GM12878 (cell line): ENCODE data around the gene CACNA1E. TPM values are rescaled to one million over a fixed set of nuclear protein-coding genes. Genes with fewer than 3 reads are reported as not detected.
"Not testable (repeated sequence)": the region's sequence is repeated elsewhere in the genome, so short reads cannot be mapped to it uniquely, and the experiment has no call there.

Source experiments
- ATAC-seq: fragments of 200-7000 bp; cut with Tn5 transposase; 3 replicates; pipeline ENCODE4 v1.9.1; 2020; ENCODE audit warnings: mild to moderate bottlenecking, moderate library complexity
- BruUV-seq: library from RNA; stranded (reverse); fragments of 400-500 nt; replicated peaks from 2 replicates; lab custom pipeline; 2021; lab: Mats Ljungman, UMichigan
- CTCF ChIA-PET: fragments of 300-600 bp; sonication (Branson Sonifier 250); formaldehyde crosslinking; extraction: SDS; loops from one replicate; lab custom pipeline; 2021; ENCODE audit warnings: inconsistent platforms; lab: Yijun Ruan, JAX
- POLR2A ChIA-PET: fragments of 350-600 bp; formaldehyde crosslinking; extraction: SDS; loops from one replicate; lab custom pipeline; 2021; ENCODE audit warnings: inconsistent platforms; lab: Charles Lee
- RAD21 ChIA-PET: fragments of 300-600 bp; sonication (Branson Sonifier 250); formaldehyde crosslinking; loops from one replicate; lab custom pipeline; 2023; ENCODE audit warnings: antibody characterized with exemption; ENCODE audit not compliant: unreplicated experiment; lab: Charles Lee
- SMC1A ChIA-PET: fragments of 300-600 bp; sonication (Branson Sonifier 250); formaldehyde crosslinking; loops from one replicate; lab custom pipeline; 2023; ENCODE audit not compliant: unreplicated experiment, uncharacterized antibody; lab: Charles Lee
- DNase-seq: peaks from one replicate; pipeline ENCODE4 v3.0.0-alpha.2; 2011; ENCODE audit warnings: low read depth, low spot score
- FAIRE-seq: peaks from 3 replicates; lab custom pipeline; 2011; peaks lifted over from hg19 to GRCh38; lab: Jason Lieb, UNC
- H2AFZ ChIP-seq: 2 replicates; pipeline ENCODE4 v1.6.0; 2011; ENCODE audit warnings: low read depth, low read length, control low read depth; ENCODE audit not compliant: control insufficient read depth
- H3K27ac ChIP-seq: 2 replicates; pipeline ENCODE4 v1.5.1; 2011; ENCODE audit warnings: control low read depth; ENCODE audit not compliant: control insufficient read depth, insufficient read depth
- H3K27me3 ChIP-seq, 2 experiments: replicated peaks in 1 of 2; 2 replicates each; pipeline versions ENCODE4 v1.6.0 to v1.6.1; 2011; ENCODE audit warnings: low read length in 1 of 2; ENCODE audit not compliant: control insufficient read depth in 2 of 2, insufficient read depth in 2 of 2
- H3K36me3 ChIP-seq, 2 experiments: 2 replicates each; pipeline ENCODE4 v1.5.1; 2011; ENCODE audit warnings: low read length in 1 of 2; ENCODE audit not compliant: control insufficient read depth in 2 of 2, insufficient read depth in 2 of 2
- H3K4me1 ChIP-seq: 2 replicates; pipeline ENCODE4 v1.6.1; 2011; ENCODE audit warnings: mild to moderate bottlenecking, low read length, moderate library complexity, mixed read lengths; ENCODE audit not compliant: control insufficient read depth, insufficient read depth
- H3K4me2 ChIP-seq: 2 replicates; pipeline ENCODE4 v1.6.0; 2011; ENCODE audit warnings: control low read depth; ENCODE audit not compliant: control insufficient read depth, insufficient read depth
- H3K4me3 ChIP-seq: fragments of 200-600 bp; sonication (generic); 2 replicates; pipeline ENCODE4 v1.5.1; 2016
- H3K79me2 ChIP-seq: 2 replicates; pipeline ENCODE4 v1.6.0; 2011; ENCODE audit warnings: low read length; ENCODE audit not compliant: control insufficient read depth, insufficient read depth
- H3K9ac ChIP-seq: 2 replicates; pipeline ENCODE4 v1.8.0; 2011; ENCODE audit warnings: low read length, control low read depth, mixed read lengths; ENCODE audit not compliant: control insufficient read depth, insufficient read depth
- H3K9me3 ChIP-seq: replicated peaks from 3 replicates; pipeline ENCODE4 v1.5.1; 2011; ENCODE audit warnings: mild to moderate bottlenecking, low read length; ENCODE audit not compliant: control insufficient read depth, insufficient read depth
- H4K20me1 ChIP-seq: 2 replicates; pipeline ENCODE4 v1.6.0; 2011; ENCODE audit not compliant: control insufficient read depth, insufficient read depth
- POLR2A ChIP-seq: IDR thresholded peaks from 2 replicates; pipeline ENCODE4 v1.6.1; 2011; ENCODE audit warnings: low read depth, mild to moderate bottlenecking, low read length
- RBBP5 ChIP-seq: fragments of 200-600 bp; sonication (generic); conservative IDR thresholded peaks from 2 replicates; pipeline ENCODE4 v1.6.1; 2016
- RFX5 ChIP-seq: IDR thresholded peaks from 2 replicates; pipeline ENCODE4 v1.6.1; 2011; ENCODE audit warnings: low read depth, low read length, improper control_type of control experiment
- SIX5 ChIP-seq: IDR thresholded peaks from 2 replicates; pipeline ENCODE4 v1.6.1; 2011; ENCODE audit warnings: mild to moderate bottlenecking, low read depth, low read length, moderate library complexity; ENCODE audit not compliant: severe bottlenecking
- TBL1XR1 ChIP-seq: IDR thresholded peaks from 2 replicates; pipeline ENCODE4 v1.6.1; 2012; ENCODE audit warnings: low read depth, low read length, improper control_type of control experiment
- ZNF207 ChIP-seq: fragments of 450-650 bp; IDR thresholded peaks from 2 replicates; pipeline ENCODE4 v1.6.1; 2014; ENCODE audit warnings: antibody characterized with exemption, mild to moderate bottlenecking, borderline replicate concordance
- WGBS: methylation state at CpG from one replicate; pipeline ENCODE4 v1.1.6; 2016; ENCODE audit warnings: low lambda C conversion rate; ENCODE audit not compliant: insufficient replicate concordance, insufficient coverage; ENCODE audit errors: missing lambda C conversion rate; 5-methylcytosine and 5-hydroxymethylcytosine counted together
- in situ Hi-C: fragments of 300-500 bp; cut with MboI; formaldehyde crosslinking; loops from 9 replicates; pipeline ENCODE4 v1.14.3; 2018; ENCODE audit warnings: mixed read lengths
- intact Hi-C: fragments of 100-400 bp; cut with micrococcal nuclease; formaldehyde crosslinking; loops from one replicate; pipeline ENCODE4 v1.14.2; 2022; ENCODE audit not compliant: unreplicated experiment
- polyA plus RNA-seq, 11 experiments: library from polyadenylated mRNA; depleted of rRNA in 4 of 11; unstranded in 6 of 11; stranded (reverse) in 5 of 11; fragments of >200 nt; fragmentation: Nextera tagmentation in 4 of 11; fragmentation: Illumina TruSeq in 1 of 11; extraction: Ambion mirVana in 4 of 11; extraction: Trizol in 1 of 11; gene quantifications; 1 replicate in 1 of 11; 2 replicates in 10 of 11; pipeline versions ENCODE4 v1.2.1 to v1.2.3, GENCODE V29; 2011 to 2016; ENCODE audit warnings: inconsistent platforms in 2 of 11, missing spikeins in 2 of 11, low read depth in 1 of 11
- total RNA-seq, 4 experiments: library from RNA; depleted of rRNA in 3 of 4; stranded (reverse); fragments of >200 nt in 3 of 4; fragmentation: Illumina TruSeq in 1 of 4; extraction: Trizol in 1 of 4; gene quantifications; 2 replicates each; pipeline versions ENCODE4 v1.2.1 to v1.2.3, GENCODE V29; 2013 to 2021

CACNA1E gene
- total and polyA plus RNA-seq, 10 of the 15 experiments (the other 5 are each of a cell fraction or from before 2014, with no cell fraction given) = 0.57 to 22.0 (median 8.5) TPM

DNA sequence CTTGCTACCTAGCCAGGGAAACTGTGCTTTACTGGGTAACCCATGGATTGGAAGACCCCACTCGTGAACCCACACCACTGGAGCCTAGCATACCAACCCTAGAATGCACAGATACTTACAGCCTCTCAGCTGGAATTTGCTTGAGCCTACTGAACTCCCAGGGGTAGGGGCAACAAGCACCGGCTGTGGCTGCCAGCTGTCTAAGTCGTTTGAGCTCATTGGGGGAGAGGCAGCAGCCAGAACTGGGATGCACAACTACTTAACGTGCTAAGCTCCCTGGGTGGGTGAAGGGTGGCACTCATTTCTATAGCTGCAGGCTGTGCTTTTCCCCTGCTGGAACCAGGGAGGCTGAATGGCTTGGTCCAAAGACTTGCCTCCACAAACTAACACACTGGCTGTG is 365.8 kb downstream of the CACNA1E start:
- intact Hi-C loops = no loop called here
- DNase-seq (no peak), FAIRE-seq (no peak), ATAC-seq (no peak)
- no peak for TF ChIP-seq RFX5
- TF ChIP-seq RBBP5 = no peak
- TF ChIP-seq SIX5 = no peak
- no peak for TF ChIP-seq POLR2A
- no peak for TF ChIP-seq ZNF207
- TF ChIP-seq TBL1XR1 = no peak
- Histone ChIP-seq H4K20me1 (no peaks in the 10 kb centered on the region), H3K4me2 (no peak overlapping the region), H3K27me3 (no peaks in the 10 kb centered on the region), H3K4me3 (no peak overlapping the region), H3K9ac (no peak overlapping the region), H3K27ac (no peak overlapping the region), H3K9me3 (no peaks in the 10 kb centered on the region), H3K4me1 (no peaks in the 10 kb centered on the region), H3K79me2 (no peaks in the 10 kb centered on the region), H2AFZ (no peak overlapping the region), H3K36me3 (no peaks in the 10 kb centered on the region)
- WGBS = 17% methylated on average over 4 of the region's 4 CpGs
- POLR2A ChIA-PET = no interaction called here
- in situ Hi-C loops = no loop called here
- no TSS peak for BruUV-seq
- SMC1A ChIA-PET = interaction anchor here (0.7 kb wide), 1 partner anchor 248 kb away, joined by 3 read pairs; no protein-coding TSS in a partner anchor
- CTCF ChIA-PET = no interaction called here
- RAD21 ChIA-PET = no interaction called here

DNA sequence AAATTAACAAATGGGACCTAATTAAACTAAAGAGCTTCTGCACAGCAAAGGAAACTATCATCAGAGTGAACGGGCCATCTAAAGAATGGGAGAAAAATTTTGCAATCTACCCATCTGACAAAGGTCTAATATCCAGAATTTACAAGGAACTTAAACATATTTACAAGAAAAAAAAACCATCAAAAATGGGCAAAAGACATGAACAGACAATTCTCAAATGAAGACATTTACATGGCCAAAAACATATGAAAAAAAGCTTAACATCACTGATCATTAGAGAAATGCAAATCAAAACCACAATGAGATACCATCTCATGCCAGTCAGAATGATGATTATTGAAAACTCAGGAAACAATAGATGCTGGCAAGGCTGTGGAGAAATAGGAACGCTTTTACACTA is 370.9 kb downstream of the CACNA1E start:
- POLR2A ChIA-PET, ATAC-seq, H3K79me2 ChIP-seq, H3K27me3 ChIP-seq, H3K4me1 ChIP-seq, H3K9ac ChIP-seq, H3K36me3 ChIP-seq, RAD21 ChIA-PET, H2AFZ ChIP-seq, BruUV-seq, FAIRE-seq, H4K20me1 ChIP-seq, H3K4me3 ChIP-seq, DNase-seq, H3K27ac ChIP-seq, CTCF ChIA-PET, H3K9me3 ChIP-seq, in situ Hi-C loops, H3K4me2 ChIP-seq, intact Hi-C loops: not testable (repeated sequence)
- SMC1A ChIA-PET = interaction anchor here (0.6 kb wide), 1 partner anchor 94 kb away, joined by 3 read pairs; no protein-coding TSS in a partner anchor
- 16% methylated on average over 2 of the region's 2 CpGs for WGBS
